Fibroblast of skin of left quadriceps (primary cell): ENCODE data around the gene GRIK3.
"Not testable (repeated sequence)": the region's sequence is repeated elsewhere in the genome, so short reads cannot be mapped to it uniquely, and the experiment has no call there.

ENCODE experiments used
- DNase-seq, 2 experiments: peaks; one replicate each; pipeline ENCODE4 v3.0.0-alpha.2; 2013; ENCODE audit warnings: low read depth in 2 of 2

GRIK3 gene

GRCh38 chr1:36944883-36945282 is 89.4 kb downstream of the GRIK3 start:
- no peak for DNase-seq

- DNase-seq: no peak
Measured at GRCh38 chr1:36942148-36942547, 92.2 kb downstream of the GRIK3 start.

GRCh38 chr1:36941316-36941978 is 92.9 kb downstream of the GRIK3 start:
- DNase-seq: no peak

- DNase-seq: no peak
Measured at GRCh38 chr1:36938819-36939218, 95.5 kb downstream of the GRIK3 start.

GRCh38 chr1:36937371-36937770 is 96.9 kb downstream of the GRIK3 start:
- no peak for DNase-seq

GRCh38 chr1:36934061-36934460 is 100.3 kb downstream of the GRIK3 start:
- DNase-seq: no peak

GRCh38 chr1:36927826-36928225 is 106.5 kb downstream of the GRIK3 start:
- DNase-seq: no peak

GRCh38 chr1:36925251-36925650 is 109.1 kb downstream of the GRIK3 start:
- no peak for DNase-seq

GRCh38 chr1:36924282-36924811 is 110.0 kb downstream of the GRIK3 start:
- DNase-seq: peak; percentile 0 to 11

- no peak for DNase-seq
Measured at GRCh38 chr1:36922593-36923426, 111.5 kb downstream of the GRIK3 start.

- no peak for DNase-seq
Measured at GRCh38 chr1:36922071-36922470, 112.2 kb downstream of the GRIK3 start.

GRCh38 chr1:36920801-36921405 is 113.4 kb downstream of the GRIK3 start:
- no peak for DNase-seq

GRCh38 chr1:36920371-36920770 is 113.9 kb downstream of the GRIK3 start:
- DNase-seq: no peak

GRCh38 chr1:36919491-36920145 is 114.7 kb downstream of the GRIK3 start:
- no peak for DNase-seq

- no peak for DNase-seq
Measured at GRCh38 chr1:36918604-36919003, 115.7 kb downstream of the GRIK3 start.

- DNase-seq: not testable (repeated sequence)
Measured at GRCh38 chr1:36916542-36916941, 117.8 kb downstream of the GRIK3 start.

GRCh38 chr1:36913484-36914060 is 120.7 kb downstream of the GRIK3 start:
- no peak for DNase-seq

GRCh38 chr1:36913016-36913415 is 121.3 kb downstream of the GRIK3 start:
- no peak for DNase-seq

- no peak for DNase-seq
Measured at GRCh38 chr1:36912365-36912865, 121.9 kb downstream of the GRIK3 start.

GRCh38 chr1:36911561-36912364 is 122.6 kb downstream of the GRIK3 start:
- DNase-seq: no peak
